ENCODE results near the gene CBR3.

DNA sequence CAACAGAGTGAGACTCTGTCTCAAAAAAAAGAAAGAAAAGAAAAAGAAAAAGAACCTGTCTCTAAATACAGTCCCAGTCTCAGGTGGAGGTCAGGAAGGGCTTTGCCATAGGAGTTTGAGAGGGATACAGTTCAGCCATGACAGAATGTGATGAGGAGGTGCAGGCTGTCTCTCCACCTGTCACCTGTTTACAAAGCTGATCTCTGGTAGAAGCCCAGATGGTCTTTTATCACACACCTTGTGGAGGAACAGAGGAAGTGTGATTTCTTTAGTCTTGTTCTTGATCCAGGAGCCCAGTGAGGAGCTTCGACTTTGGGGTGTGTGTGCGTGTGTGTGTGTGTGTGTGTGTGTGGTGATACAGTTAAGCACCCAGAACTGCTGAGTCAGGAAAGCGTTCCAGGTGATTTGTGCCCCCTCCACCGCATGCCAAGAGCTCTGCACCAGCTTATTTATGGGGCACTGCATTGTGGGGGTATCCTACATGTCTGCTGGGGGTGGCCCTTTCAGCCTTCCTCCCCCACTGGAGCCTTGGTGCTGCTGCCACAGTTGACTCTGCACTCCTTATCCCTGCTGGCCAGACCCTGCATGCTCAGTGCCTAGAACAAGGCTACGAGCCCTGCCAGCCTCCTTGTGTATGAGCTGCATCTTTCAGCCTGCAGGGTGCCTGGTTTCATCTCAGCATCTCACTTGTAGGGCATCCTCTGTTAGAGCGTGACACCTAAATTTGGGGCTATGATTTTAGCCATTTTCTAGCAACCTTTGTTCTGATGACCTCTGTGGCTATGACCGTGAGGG lies 41.1 kb downstream of the CBR3 start:
- TF ChIP-seq POLR2AphosphoS5 (IDR thresholded peaks at IDR 0.05; ENCODE audit: borderline replicate concordance, low read depth, low read length) (no peak), EZH2 (IDR thresholded peaks at IDR 0.05) (no peak)
